Karpas-422 (cell line): ENCODE measurements around the gene LSAMP. TPM values are rescaled to one million over a fixed set of nuclear protein-coding genes. Genes with fewer than 3 reads are reported as not detected.

Experiments
- DNase-seq: peaks from one replicate; pipeline ENCODE4 v3.0.0-alpha.2; 2015
- H2AFZ ChIP-seq: fragments of 200-600 bp; sonication (generic); 2 replicates; pipeline ENCODE4 v1.6.1; 2014; ENCODE audit warnings: antibody characterized with exemption, low read length, mixed read lengths
- H3K27ac ChIP-seq: fragments of 200-600 bp; sonication (generic); 2 replicates; pipeline ENCODE4 v1.5.1; 2014; ENCODE audit warnings: mild to moderate bottlenecking, low read length, moderate library complexity
- H3K27me3 ChIP-seq: fragments of 200-600 bp; sonication (generic); 2 replicates; pipeline ENCODE4 v1.6.1; 2014; ENCODE audit warnings: low read length, mixed read lengths
- H3K36me3 ChIP-seq: fragments of 200-600 bp; sonication (generic); 2 replicates; pipeline ENCODE4 v1.6.1; 2014; ENCODE audit warnings: low read length, mixed read lengths; ENCODE audit not compliant: insufficient read depth
- H3K4me1 ChIP-seq: fragments of 200-600 bp; sonication (generic); 2 replicates; pipeline ENCODE4 v1.6.1; 2014; ENCODE audit warnings: mild to moderate bottlenecking, low read length, mixed read lengths
- H3K4me2 ChIP-seq: fragments of 200-600 bp; sonication (generic); 2 replicates; pipeline ENCODE4 v1.6.1; 2014; ENCODE audit warnings: low read length, low read depth, mild to moderate bottlenecking; ENCODE audit not compliant: poor library complexity, severe bottlenecking
- H3K4me3 ChIP-seq: fragments of 200-600 bp; sonication (generic); 2 replicates; pipeline ENCODE4 v1.5.1; 2014; ENCODE audit warnings: mild to moderate bottlenecking, antibody characterized with exemption, low read length, mixed read lengths
- H3K79me2 ChIP-seq: fragments of 200-600 bp; sonication (generic); 2 replicates; pipeline ENCODE4 v1.6.1; 2014; ENCODE audit warnings: mild to moderate bottlenecking, low read length, mixed read lengths
- H3K9ac ChIP-seq: fragments of 200-600 bp; sonication (generic); 2 replicates; pipeline ENCODE4 v1.6.0; 2014; ENCODE audit warnings: low read length
- H3K9me2 ChIP-seq: fragments of 200-600 bp; sonication (generic), shearing (Covaris generic); replicated peaks from 2 replicates; pipeline ENCODE4 v1.6.0; 2014; ENCODE audit warnings: mild to moderate bottlenecking, low read length, moderate library complexity; ENCODE audit not compliant: insufficient read depth
- H3K9me3 ChIP-seq: fragments of 300-700, 200-600 bp; sonication (generic); 2 replicates; pipeline ENCODE4 v1.6.1; 2014; ENCODE audit warnings: low read length, mixed read lengths
- H4K20me1 ChIP-seq: fragments of 200-600 bp; sonication (generic); 2 replicates; pipeline ENCODE4 v1.6.1; 2014; ENCODE audit warnings: mild to moderate bottlenecking, antibody characterized with exemption, low read length, low read depth; ENCODE audit not compliant: insufficient read depth
- total RNA-seq: library from RNA; depleted of rRNA; stranded (reverse); fragments of >200 nt; shearing (Covaris generic); gene quantifications from 2 replicates; pipeline ENCODE4 v1.2.3, GENCODE V29; 2014; ENCODE audit warnings: low replicate concordance

Gene LSAMP
- total RNA-seq, 1 experiment from 2014 or later = not detected

- Histone ChIP-seq H3K4me3 (no peak overlapping the region), H3K27ac (no peak overlapping the region), H3K9me3 (no peaks in the 10 kb centered on the region), H3K9ac (no peak overlapping the region), H3K27me3 (no peaks in the 10 kb centered on the region), H4K20me1 (no peaks in the 10 kb centered on the region), H2AFZ (no peak overlapping the region), H3K4me1 (no peaks in the 10 kb centered on the region), H3K36me3 (no peaks in the 10 kb centered on the region), H3K4me2 (no peak overlapping the region), H3K79me2 (no peaks in the 10 kb centered on the region), H3K9me2 (no peaks in the 10 kb centered on the region)
- DNase-seq = no peak
Measured at GRCh38 chr3:115890579-115890978, 554.7 kb downstream of the LSAMP start.

- H3K9me3 ChIP-seq = no peaks in the 10 kb centered on the region
- H3K27me3 ChIP-seq = no peaks in the 10 kb centered on the region
- H3K4me1 ChIP-seq = no peaks in the 10 kb centered on the region
- no peak overlapping the region for H2AFZ ChIP-seq
- no peak overlapping the region for H3K4me2 ChIP-seq
- H3K9ac ChIP-seq = no peak overlapping the region
- H3K9me2 ChIP-seq = no peaks in the 10 kb centered on the region
- H3K79me2 ChIP-seq = no peaks in the 10 kb centered on the region
- H3K36me3 ChIP-seq = no peaks in the 10 kb centered on the region
- no peak overlapping the region for H3K4me3 ChIP-seq
- H3K27ac ChIP-seq = no peak overlapping the region
- no peak for DNase-seq
- H4K20me1 ChIP-seq = no peaks in the 10 kb centered on the region
Measured at GRCh38 chr3:115885621-115886020, 559.7 kb downstream of the LSAMP start.

GRCh38 chr3:115877615-115877899 lies 567.7 kb downstream of the LSAMP start:
- no peaks in the 10 kb centered on the region for H3K9me3 ChIP-seq
- no peaks in the 10 kb centered on the region for H3K27me3 ChIP-seq
- H4K20me1 ChIP-seq = 0 out of 2 replicates have a peak, but pooled peaks cover 3% of the 10 kb centered on the region
- no peaks in the 10 kb centered on the region for H3K9me2 ChIP-seq
- H3K79me2 ChIP-seq = no peaks in the 10 kb centered on the region
- no peak for DNase-seq
- H3K4me2 ChIP-seq = no peak overlapping the region
- H2AFZ ChIP-seq = no peak overlapping the region
- no peak overlapping the region for H3K4me3 ChIP-seq
- no peaks in the 10 kb centered on the region for H3K4me1 ChIP-seq
- H3K36me3 ChIP-seq = no peaks in the 10 kb centered on the region
- no peak overlapping the region for H3K27ac ChIP-seq
- no peak overlapping the region for H3K9ac ChIP-seq

GRCh38 chr3:115876876-115877614 lies 568.2 kb downstream of the LSAMP start:
- Histone ChIP-seq H3K9me3 (no peaks in the 10 kb centered on the region), H3K4me3 (no peak overlapping the region), H4K20me1 (0 out of 2 replicates have a peak, but pooled peaks cover 3% of the 10 kb centered on the region), H3K9me2 (no peaks in the 10 kb centered on the region), H2AFZ (no peak overlapping the region), H3K27ac (no peak overlapping the region), H3K4me1 (no peaks in the 10 kb centered on the region), H3K9ac (no peak overlapping the region), H3K79me2 (no peaks in the 10 kb centered on the region), H3K27me3 (no peaks in the 10 kb centered on the region), H3K4me2 (no peak overlapping the region), H3K36me3 (no peaks in the 10 kb centered on the region)
- no peak for DNase-seq

GRCh38 chr3:115875460-115875859 lies 569.8 kb downstream of the LSAMP start:
- Histone ChIP-seq H3K27me3 (no peaks in the 10 kb centered on the region), H3K9me3 (no peaks in the 10 kb centered on the region), H2AFZ (no peak overlapping the region), H3K27ac (no peak overlapping the region), H3K9ac (no peak overlapping the region), H3K9me2 (no peaks in the 10 kb centered on the region), H3K4me2 (no peak overlapping the region), H3K36me3 (no peaks in the 10 kb centered on the region), H4K20me1 (0 out of 2 replicates have a peak, but pooled peaks cover 3% of the 10 kb centered on the region), H3K4me3 (no peak overlapping the region), H3K79me2 (no peaks in the 10 kb centered on the region), H3K4me1 (no peaks in the 10 kb centered on the region)
- DNase-seq = no peak

- H2AFZ ChIP-seq = no peak overlapping the region
- no peaks in the 10 kb centered on the region for H3K9me2 ChIP-seq
- no peak overlapping the region for H3K9ac ChIP-seq
- H3K4me1 ChIP-seq = no peaks in the 10 kb centered on the region
- H3K36me3 ChIP-seq = no peaks in the 10 kb centered on the region
- no peak overlapping the region for H3K4me3 ChIP-seq
- H4K20me1 ChIP-seq = 0 out of 2 replicates have a peak, but pooled peaks cover 3% of the 10 kb centered on the region
- H3K9me3 ChIP-seq = no peaks in the 10 kb centered on the region
- H3K27me3 ChIP-seq = no peaks in the 10 kb centered on the region
- H3K4me2 ChIP-seq = no peak overlapping the region
- H3K27ac ChIP-seq = no peak overlapping the region
- no peaks in the 10 kb centered on the region for H3K79me2 ChIP-seq
- no peak for DNase-seq
Measured at GRCh38 chr3:115871735-115872134, 573.6 kb downstream of the LSAMP start.

GRCh38 chr3:115864911-115865310 lies 580.4 kb downstream of the LSAMP start:
- Histone ChIP-seq H3K9ac (no peak overlapping the region), H4K20me1 (no peaks in the 10 kb centered on the region), H3K79me2 (no peaks in the 10 kb centered on the region), H3K27ac (no peak overlapping the region), H3K4me1 (no peaks in the 10 kb centered on the region), H3K4me3 (no peak overlapping the region), H3K36me3 (no peaks in the 10 kb centered on the region), H3K9me3 (no peaks in the 10 kb centered on the region), H3K4me2 (no peak overlapping the region), H3K9me2 (no peaks in the 10 kb centered on the region), H2AFZ (no peak overlapping the region), H3K27me3 (no peaks in the 10 kb centered on the region)
- DNase-seq = no peak

GRCh38 chr3:115862849-115863248 lies 582.4 kb downstream of the LSAMP start:
- DNase-seq = no peak
- no peaks in the 10 kb centered on the region for H3K9me3 ChIP-seq
- H3K4me3 ChIP-seq = no peak overlapping the region
- H3K27ac ChIP-seq = no peak overlapping the region
- H2AFZ ChIP-seq = no peak overlapping the region
- H3K27me3 ChIP-seq = no peaks in the 10 kb centered on the region
- no peak overlapping the region for H3K9ac ChIP-seq
- H3K4me1 ChIP-seq = no peaks in the 10 kb centered on the region
- H4K20me1 ChIP-seq = no peaks in the 10 kb centered on the region
- H3K4me2 ChIP-seq = no peak overlapping the region
- no peaks in the 10 kb centered on the region for H3K79me2 ChIP-seq
- no peaks in the 10 kb centered on the region for H3K9me2 ChIP-seq
- no peaks in the 10 kb centered on the region for H3K36me3 ChIP-seq
